AG04449 (cell line): ENCODE results near the gene COLEC12.

ENCODE experiments used
- CTCF ChIA-PET: fragments of 350-600 bp; formaldehyde crosslinking; extraction: SDS; loops from one replicate; lab custom pipeline; 2021; ENCODE audit warnings: antibody characterized with exemption; lab: Yijun Ruan, JAX
- POLR2A ChIA-PET: fragments of 400-600, 350-600 bp; formaldehyde crosslinking; extraction: SDS; loops from one replicate; lab custom pipeline; 2020; ENCODE audit warnings: antibody characterized with exemption, inconsistent platforms; lab: Yijun Ruan, JAX
- DNase-seq: peaks from one replicate; pipeline ENCODE4 v3.0.0-alpha.2; 2010; ENCODE audit warnings: low read depth, low spot score
- H3K4me3 ChIP-seq: 2 replicates; pipeline ENCODE4 v1.5.1; 2011; ENCODE audit warnings: low read depth, mild to moderate bottlenecking, control low read depth, low read length
- CTCF ChIP-seq: IDR thresholded peaks from one replicate; pipeline ENCODE4 v1.5.1; 2011; ENCODE audit warnings: mild to moderate bottlenecking, moderate library complexity, low read length, control low read depth, inconsistent platforms; ENCODE audit not compliant: insufficient read depth; ENCODE audit errors: missing control alignments

Gene COLEC12

GRCh38 chr18:470661-471501 is 29.6 kb downstream of the COLEC12 start:
- POLR2A ChIA-PET: no interaction called here
- CTCF ChIA-PET: interaction anchor here (0.8 kb wide), 1 partner anchor 26 kb away, joined by 4 read pairs; no protein-coding TSS in a partner anchor
- H3K4me3 ChIP-seq: no peak overlapping the region
- DNase-seq: no peak
- TF ChIP-seq CTCF: no peak

GRCh38 chr18:468955-469790 is 31.3 kb downstream of the COLEC12 start:
- ChIA-PET POLR2A (no interaction called here), CTCF (no interaction called here)
- no peak for DNase-seq
- no peak for TF ChIP-seq CTCF
- no peak overlapping the region for H3K4me3 ChIP-seq

DNA sequence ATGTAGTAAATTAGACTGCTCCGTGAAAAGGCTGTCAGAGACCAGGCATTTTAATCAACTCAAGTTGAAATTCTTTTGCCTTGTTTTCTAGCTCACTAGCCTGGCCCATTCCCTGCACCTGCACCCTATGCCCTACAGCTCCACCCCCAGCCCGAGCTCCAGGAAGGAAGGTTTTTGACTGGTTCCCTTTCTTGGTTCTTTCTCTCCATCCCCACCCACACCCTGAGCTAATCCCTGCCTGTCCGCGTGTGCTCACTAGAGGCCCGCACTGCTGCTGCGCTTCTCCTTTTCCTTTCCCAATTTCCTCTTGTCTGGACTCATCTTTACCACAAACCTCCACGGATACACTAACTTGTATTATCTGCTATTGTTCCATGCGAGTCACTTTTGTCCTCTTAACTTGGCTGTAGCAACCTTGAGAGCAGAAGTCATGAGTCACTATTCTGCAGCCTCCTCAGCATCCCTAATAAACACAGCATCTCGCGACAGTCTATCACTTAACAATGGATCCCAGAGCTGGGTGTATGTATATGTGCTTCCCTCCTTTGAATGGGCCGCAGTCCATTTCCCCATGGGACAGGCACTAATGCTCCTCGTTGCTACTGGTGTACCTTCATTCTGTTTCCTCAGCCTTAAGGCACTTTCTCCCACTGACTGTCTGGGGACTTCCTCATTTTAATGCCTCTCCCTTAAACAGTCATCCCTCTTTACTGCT is 36.5 kb downstream of the COLEC12 start:
- no peak for TF ChIP-seq CTCF
- no peak overlapping the region for H3K4me3 ChIP-seq
- DNase-seq: no peak
- CTCF ChIA-PET: interaction anchor here (1.2 to 1.4 kb wide), 2 partner anchors 9 to 153 kb away, joined by 3 read pairs; no protein-coding TSS in a partner anchor
- POLR2A ChIA-PET: no interaction called here

GRCh38 chr18:463403-463802 is 37.1 kb downstream of the COLEC12 start:
- no peak for TF ChIP-seq CTCF
- no peak overlapping the region for H3K4me3 ChIP-seq
- POLR2A ChIA-PET: no interaction called here
- DNase-seq: no peak
- CTCF ChIA-PET: interaction anchor here (1.2 to 1.4 kb wide), 2 partner anchors 10 to 153 kb away, joined by 3 read pairs; no protein-coding TSS in a partner anchor

GRCh38 chr18:461762-462161 is 38.7 kb downstream of the COLEC12 start:
- CTCF ChIA-PET: no interaction called here

More at GRCh38 chr18:461762-462161, 38.7 kb downstream of the COLEC12 start:
- POLR2A ChIA-PET: interaction anchor here (0.6 kb wide), 1 partner anchor 20 kb away, joined by 4 read pairs; no protein-coding TSS in a partner anchor
- no peak overlapping the region for H3K4me3 ChIP-seq
- no peak for TF ChIP-seq CTCF
- DNase-seq: no peak
